ENCODE data around the gene BRD2.
A peak's percentile ranks its signal among the peaks of the same experiment; 100 is the strongest.
"Not testable (repeated sequence)": the region's sequence is repeated elsewhere in the genome, so short reads cannot be mapped to it uniquely, and the experiment has no call there.

Gene BRD2

DNA sequence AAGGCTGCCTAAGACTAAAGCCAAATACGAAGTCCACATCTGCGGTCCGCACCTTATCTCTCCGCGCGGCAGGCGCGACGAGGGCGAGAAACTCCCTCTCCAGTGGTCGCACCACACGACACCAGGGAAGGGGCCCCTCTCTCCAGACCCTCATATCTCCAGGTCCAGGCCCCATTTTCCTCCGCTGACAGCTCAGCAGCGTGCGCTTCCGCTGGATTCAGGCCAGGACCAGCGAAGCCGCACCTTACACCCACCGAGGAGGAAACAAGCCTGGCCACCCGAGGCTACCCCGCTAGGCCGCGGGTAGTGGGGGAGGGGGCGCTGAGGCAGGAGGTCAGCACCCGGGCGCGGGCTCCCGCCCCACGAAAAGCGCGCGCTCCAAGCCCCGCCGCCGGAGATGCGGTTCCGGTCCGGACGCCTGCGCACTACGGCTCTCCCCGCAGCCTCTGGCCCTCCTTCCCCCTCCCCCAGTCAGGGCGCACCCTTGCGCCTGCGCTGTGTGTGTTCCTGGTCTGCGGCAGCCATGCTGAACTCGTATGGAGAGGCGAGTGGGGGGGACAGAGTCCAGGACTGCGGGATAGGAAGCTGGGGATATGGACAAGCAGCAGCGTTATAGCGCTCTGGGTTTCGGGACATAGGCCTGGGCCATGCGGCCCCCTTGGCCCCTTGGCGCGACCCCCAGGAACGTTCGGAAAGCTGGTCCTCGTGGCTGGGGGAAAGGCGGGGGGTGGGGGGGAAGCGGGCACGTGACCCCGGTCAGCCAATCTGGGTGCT is at the start of gene BRD2:
Gene BRD2 (plus strand): TSS at position 502 of the 774 bp plus-strand sequence. CDS start 4,305 bp downstream, outside the sequence.
- peak; percentile 88 for DNase-seq (ENCODE audit: low read depth)

GRCh38 chr6:32920715-32921114 is 47.7 kb upstream of the BRD2 start:
- no peak for DNase-seq (ENCODE audit: low read depth)

GRCh38 chr6:32922083-32922482 is 46.3 kb upstream of the BRD2 start:
- DNase-seq (ENCODE audit: low read depth): no peak

DNA sequence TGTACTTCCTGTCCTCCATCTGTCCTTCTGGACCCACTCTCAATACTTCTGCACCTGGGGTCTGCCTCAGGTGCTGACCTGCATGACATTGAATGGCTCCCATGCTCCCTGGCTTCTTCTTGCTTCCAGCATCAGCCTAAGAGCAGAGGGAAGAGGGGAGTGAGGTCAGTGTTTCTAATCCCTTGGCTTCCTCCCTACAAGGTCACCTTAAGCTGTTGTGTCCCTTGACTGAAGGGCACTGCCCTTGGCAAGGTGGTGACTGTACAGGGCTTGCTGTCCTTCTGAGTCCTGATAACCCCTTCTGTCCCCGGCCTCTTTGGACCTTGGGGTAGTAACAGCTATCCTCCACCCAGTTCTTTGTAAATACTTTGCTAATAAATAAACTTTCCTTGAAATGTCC is 37.2 kb upstream of the BRD2 start:
- DNase-seq (ENCODE audit: low read depth): no peak

DNA sequence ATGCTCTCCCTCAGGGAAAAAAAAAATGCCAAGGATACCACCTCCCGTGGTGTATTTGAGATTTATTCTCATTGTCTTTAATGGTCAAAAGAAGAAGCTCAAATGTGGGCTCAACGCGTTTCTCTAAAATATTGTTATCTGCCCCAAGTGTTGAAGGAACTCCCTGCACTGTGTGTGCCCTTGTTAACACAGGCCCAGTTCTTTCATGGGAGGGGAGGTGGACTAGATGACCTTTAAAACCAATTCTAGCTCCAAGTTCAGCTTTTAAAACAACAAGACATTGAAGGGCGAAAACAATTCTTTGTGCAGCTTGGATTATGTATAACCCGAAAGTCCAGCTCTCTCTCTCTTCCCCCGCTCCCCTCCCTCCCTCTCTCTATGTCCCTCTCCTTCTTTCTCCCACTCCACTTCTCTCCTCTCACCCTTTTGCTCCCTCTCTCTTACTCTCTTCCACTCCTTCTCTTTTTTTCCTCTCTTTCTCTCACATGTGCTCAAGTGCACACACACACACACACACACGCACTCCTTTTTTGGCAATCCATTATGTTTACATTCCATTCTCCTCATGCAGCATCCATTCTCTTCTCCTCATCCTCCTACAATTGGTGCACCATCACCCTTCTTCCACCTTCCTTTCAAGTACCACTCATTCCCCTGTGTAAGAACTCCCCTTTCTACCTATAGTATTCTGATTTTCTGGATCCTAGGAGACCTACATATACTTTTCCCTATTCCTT is 36.1 kb upstream of the BRD2 start:
- DNase-seq (ENCODE audit: low read depth): no peak

DNA sequence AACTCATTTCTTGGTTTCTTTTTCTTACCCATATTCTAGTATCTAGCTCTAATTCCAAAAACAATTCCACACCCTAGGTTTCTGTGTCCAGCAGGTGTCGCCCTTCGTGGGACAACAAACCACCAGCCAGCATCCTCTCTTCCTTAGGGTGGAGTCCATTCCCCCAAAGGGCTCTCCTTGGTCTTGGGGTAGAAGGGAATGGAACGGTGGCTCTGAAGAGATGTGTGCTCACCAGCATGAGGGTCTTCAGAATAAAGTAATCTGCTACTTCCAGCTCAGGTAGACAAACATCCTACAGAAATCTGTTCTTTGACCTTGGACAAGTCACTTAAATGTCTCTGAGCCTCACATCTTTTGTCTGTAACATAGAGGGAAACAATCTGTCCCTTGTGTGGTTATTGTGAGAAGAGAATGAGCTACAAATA is 34.7 kb upstream of the BRD2 start:
- peak; percentile 61 for DNase-seq (ENCODE audit: low read depth)

GRCh38 chr6:32935551-32936238 is 32.7 kb upstream of the BRD2 start:
- no peak for DNase-seq (ENCODE audit: low read depth)

GRCh38 chr6:32936239-32937152 is 31.9 kb upstream of the BRD2 start:
- no peak for DNase-seq (ENCODE audit: low read depth)

GRCh38 chr6:32937230-32937633 is 31.2 kb upstream of the BRD2 start:
- no peak for DNase-seq (ENCODE audit: low read depth)

DNA sequence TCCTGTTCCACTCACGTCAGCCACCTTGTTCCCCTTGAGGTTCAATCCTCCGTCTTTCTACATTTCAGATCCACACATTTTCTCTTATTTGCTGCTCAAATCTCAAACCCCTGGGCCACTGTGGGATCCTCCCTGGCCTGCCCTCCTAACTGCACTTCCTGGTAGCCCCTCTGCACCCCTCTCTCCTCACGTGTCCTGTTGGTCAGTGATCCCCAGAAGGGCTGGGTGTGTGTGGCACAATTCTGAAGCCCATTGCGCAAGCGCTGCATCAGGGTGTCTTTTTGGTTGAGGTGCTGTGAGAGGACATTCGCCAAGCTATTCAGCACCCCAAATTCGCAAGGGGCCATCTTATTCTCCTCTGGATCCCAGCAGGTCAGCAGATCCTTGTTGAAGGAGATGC is 29.9 kb upstream of the BRD2 start:
- no peak for DNase-seq (ENCODE audit: low read depth)

DNA sequence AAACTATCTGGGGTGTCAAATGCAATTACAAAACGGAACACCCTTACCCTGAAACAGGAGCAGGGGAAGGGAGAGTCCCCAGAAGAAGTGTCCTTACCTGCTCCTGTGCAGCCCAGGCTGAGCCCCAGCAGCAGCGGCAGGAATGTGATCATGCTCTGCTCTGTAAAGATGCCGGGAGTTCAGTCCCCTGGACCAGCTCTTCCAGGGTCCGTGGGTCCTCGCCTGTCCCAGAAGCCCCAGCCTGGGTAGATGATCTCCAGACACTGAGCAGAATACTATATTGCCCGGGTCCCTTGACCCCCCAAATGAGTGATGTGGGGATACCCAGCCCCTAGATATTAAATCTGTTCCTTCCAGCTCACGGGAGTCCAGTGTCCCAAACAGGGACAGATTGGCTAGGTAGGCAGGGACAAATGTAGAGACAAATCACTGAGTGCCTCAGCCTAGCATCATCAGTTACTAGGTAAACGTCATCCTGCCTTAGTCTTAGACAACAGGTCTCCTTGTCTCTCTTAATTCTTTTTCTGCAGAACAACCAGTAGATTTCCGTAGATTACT is 27.7 kb upstream of the BRD2 start, which contains the start of gene HLA-DMB:
Gene HLA-DMB (minus strand): TSS at position 373 of the 558 bp plus-strand sequence. CDS start 221 bp downstream, at position 152.
- no peak for DNase-seq (ENCODE audit: low read depth)

DNA sequence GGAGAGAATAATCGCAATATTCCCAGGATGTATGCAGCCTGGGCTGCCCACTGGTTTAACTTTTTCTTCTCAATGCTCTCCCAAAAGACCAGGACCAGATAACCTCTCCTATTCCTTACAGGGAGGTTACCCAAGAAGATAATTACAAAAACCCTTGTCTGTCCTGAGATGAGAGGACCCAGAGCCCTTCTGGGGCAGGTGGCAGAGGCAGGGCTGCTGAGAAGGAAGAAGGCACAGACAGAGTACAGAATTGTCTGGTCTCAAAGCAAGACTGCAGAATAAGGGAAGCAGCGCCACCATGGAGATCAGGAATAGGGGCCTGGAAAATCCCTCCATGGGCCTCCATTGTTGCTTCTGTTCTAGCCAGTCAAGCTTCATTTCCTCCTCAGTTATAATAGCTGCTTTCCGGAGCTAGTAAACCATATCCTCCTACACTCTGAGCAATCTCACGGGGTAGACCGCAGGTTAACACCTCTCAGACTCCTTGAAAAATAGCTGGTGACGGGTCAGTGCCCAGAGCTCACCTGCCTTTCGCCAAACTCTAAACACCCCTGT is 27.1 kb upstream of the BRD2 start:
- no peak for DNase-seq (ENCODE audit: low read depth)

GRCh38 chr6:32942555-32943123 is 25.8 kb upstream of the BRD2 start:
- DNase-seq (ENCODE audit: low read depth): not testable (repeated sequence)

DNA sequence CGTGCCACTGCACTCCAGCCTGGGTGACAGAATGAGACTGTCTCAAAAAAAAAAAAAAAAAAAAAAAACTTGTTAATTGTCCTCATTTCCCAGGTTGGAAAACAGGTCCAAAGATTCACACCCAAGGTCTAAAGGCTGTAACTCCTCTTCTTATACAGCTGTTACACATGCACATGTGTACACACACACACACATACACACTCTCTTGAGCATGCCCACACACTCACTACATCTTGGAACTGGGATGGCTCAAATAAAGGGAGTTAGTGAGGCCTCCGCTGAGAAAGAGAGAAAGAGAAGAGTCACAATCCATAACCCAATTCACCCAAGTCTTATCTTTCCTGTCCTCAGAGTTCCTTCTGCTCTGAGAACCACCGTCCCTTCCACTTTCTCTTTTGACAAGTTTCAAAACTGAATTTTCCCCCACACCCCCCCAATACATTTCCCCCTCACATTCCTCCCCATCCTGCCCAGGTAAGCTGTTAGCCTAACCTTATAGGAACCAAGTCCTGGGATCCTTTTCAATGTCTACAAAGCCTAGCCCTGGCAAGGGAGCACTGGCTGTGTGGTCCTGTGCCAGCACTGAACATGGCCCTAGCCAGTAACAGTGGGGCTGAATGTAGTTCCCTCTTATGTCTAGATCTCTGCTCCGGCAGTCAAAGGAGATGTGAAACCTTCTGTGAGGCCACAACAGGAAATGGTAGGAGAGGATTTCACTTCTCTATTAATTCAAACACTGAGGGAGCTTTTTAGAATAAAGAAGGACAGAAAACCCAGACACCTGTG is 24.3 kb upstream of the BRD2 start:
- DNase-seq (ENCODE audit: low read depth): no peak

- DNase-seq (ENCODE audit: low read depth): no peak
Measured at GRCh38 chr6:32945108-32945760, 23.2 kb upstream of the BRD2 start.

- DNase-seq (ENCODE audit: low read depth): no peak
Measured at GRCh38 chr6:32945953-32946352, 22.4 kb upstream of the BRD2 start.

- DNase-seq (ENCODE audit: low read depth): no peak
Measured at GRCh38 chr6:32946893-32947292, 21.5 kb upstream of the BRD2 start.

DNA sequence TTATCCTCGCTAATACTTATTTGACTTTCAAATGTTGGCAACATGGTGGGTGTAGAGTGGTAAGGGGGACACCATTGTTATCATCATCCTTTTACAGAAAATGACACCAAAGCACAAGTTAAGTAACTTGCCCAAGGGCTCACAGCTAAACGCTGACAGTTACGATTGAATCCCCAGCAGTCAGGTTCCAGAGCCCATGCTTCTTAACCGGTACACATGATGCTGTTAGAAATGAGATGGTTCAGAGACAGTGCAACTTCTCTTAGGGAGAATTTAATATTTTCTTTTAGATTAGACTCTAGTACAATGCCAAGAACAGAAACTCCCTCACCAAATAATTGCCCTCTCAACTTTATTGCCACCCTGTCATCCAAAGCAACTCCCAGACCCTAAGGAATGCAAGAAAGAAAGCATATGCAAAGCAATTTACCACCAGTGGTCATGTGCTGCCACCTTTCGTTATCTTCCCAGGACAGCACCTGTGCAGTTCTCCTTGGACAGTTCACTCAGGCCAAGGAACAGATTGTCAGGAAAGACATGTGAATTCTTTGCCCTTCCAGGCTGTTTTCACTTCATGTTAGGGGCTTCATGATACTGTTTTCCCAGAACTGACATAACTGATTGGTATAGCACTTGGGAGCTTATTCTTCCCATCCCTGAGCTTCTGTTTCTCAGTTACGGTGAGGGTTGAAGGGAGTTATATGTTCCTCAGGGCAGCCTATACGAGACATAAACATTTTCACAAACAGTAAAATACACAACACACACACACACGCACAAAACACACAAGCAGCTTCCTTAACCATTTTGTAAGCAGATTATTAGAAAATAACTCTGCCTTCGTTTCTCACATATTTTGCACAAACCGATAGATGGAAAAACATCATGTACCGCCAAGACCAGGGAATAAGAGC is 20.6 kb upstream of the BRD2 start:
- no peak for DNase-seq (ENCODE audit: low read depth)

All from stimulated activated CD8-positive, alpha-beta memory T cell treated with anti-CD3 and anti-CD28 coated beads, Interleukin-15, amount 100 ng/mL, for 24 hours (primary cell).